RWPE1 (cell line): ENCODE data around the gene CC2D1B.

Experiments
- CTCF ChIA-PET: fragments of 350-600 bp; sonication (Branson Sonifier 250); formaldehyde crosslinking; extraction: SDS; loops from one replicate; lab custom pipeline; 2021; lab: Yijun Ruan, JAX
- POLR2A ChIA-PET: fragments of 400-600 bp; formaldehyde crosslinking; extraction: SDS; loops from one replicate; lab custom pipeline; 2020; ENCODE audit warnings: antibody characterized with exemption; ENCODE audit not compliant: low non-redundant PET; lab: Yijun Ruan, JAX
- DNase-seq: peaks from one replicate; pipeline ENCODE4 v3.0.0; 2012; ENCODE audit warnings: low spot score
- H3K27ac ChIP-seq: fragments of 450-650 bp; 2 replicates; pipeline ENCODE4 v1.5.1; 2017
- TF ChIP-seq, protein P1 (sequence below): fragments of 450-650 bp; conservative IDR thresholded peaks from 2 replicates; pipeline ENCODE4 v1.5.1; 2017; ENCODE audit warnings: low read depth, mild to moderate bottlenecking

CC2D1B gene

DNA sequence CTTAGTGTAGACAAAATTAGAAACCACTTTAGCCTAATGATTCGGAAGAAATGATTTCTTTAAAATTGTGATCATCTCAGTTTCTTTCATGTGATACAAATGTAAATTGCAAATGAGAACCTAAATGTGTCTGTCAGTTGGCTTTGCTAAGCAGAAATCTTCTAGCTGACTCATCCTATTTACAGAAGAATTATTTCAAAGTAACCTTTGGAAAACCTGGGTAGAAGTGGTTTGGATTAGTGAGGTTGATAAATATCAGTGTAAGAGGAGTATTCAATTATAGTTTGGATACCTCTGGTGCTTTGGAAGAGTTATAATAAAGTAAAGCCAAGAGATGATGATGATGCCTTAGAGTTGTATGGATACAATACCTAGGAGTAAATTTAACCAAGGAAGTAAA, 37.4 kb downstream of the CC2D1B start:
- TF ChIP-seq, protein P1, sequence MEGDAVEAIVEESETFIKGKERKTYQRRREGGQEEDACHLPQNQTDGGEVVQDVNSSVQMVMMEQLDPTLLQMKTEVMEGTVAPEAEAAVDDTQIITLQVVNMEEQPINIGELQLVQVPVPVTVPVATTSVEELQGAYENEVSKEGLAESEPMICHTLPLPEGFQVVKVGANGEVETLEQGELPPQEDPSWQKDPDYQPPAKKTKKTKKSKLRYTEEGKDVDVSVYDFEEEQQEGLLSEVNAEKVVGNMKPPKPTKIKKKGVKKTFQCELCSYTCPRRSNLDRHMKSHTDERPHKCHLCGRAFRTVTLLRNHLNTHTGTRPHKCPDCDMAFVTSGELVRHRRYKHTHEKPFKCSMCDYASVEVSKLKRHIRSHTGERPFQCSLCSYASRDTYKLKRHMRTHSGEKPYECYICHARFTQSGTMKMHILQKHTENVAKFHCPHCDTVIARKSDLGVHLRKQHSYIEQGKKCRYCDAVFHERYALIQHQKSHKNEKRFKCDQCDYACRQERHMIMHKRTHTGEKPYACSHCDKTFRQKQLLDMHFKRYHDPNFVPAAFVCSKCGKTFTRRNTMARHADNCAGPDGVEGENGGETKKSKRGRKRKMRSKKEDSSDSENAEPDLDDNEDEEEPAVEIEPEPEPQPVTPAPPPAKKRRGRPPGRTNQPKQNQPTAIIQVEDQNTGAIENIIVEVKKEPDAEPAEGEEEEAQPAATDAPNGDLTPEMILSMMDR: no peak
- no peak for DNase-seq
- ChIA-PET CTCF (interaction anchor here (0.9 kb wide), 1 partner anchor 20 kb away, joined by 3 read pairs; no protein-coding TSS in a partner anchor), POLR2A (no interaction called here)
- no peak overlapping the region for H3K27ac ChIP-seq

DNA sequence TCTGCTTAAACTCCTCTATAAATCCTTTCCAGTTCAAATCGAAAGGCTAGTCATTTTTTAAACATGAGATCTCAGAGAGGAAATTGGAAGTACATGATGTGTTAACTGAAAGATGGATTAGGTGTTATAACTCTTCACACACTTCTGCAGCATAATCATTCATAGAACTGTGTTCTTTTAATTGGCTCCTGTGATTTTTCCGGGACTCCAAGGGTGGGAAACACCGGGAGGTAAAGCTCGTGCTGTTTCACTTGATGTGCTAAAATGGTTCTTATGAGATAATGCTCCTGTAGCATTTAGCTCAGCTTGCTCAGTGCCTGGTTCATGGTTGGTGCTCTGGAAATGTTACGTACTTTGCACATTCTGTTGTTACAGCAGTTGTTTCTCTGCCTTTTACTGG, 40.2 kb downstream of the CC2D1B start:
- ChIA-PET POLR2A (no interaction called here), CTCF (no interaction called here)
- no peak for DNase-seq
- H3K27ac ChIP-seq: no peak overlapping the region
- TF ChIP-seq, protein P1: no peak

GRCh38 chr1:52323731-52324130, 42.3 kb downstream of the CC2D1B start:
- TF ChIP-seq, protein P1: no peak
- ChIA-PET POLR2A (interaction anchor here (0.6 to 0.7 kb wide), 2 partner anchors 10 to 51 kb away, joined by 4 to 6 read pairs; no protein-coding TSS in a partner anchor), CTCF (interaction anchor here (0.7 kb wide), 1 partner anchor 71 kb away, joined by 4 read pairs; no protein-coding TSS in a partner anchor)
- no peak overlapping the region for H3K27ac ChIP-seq
- no peak for DNase-seq

- CTCF ChIA-PET: no interaction called here
- no peak for DNase-seq
- no peak overlapping the region for H3K27ac ChIP-seq
- POLR2A ChIA-PET: no interaction called here
- TF ChIP-seq, protein P1: no peak
Observed at GRCh38 chr1:52321061-52321460, 44.9 kb downstream of the CC2D1B start.

DNA sequence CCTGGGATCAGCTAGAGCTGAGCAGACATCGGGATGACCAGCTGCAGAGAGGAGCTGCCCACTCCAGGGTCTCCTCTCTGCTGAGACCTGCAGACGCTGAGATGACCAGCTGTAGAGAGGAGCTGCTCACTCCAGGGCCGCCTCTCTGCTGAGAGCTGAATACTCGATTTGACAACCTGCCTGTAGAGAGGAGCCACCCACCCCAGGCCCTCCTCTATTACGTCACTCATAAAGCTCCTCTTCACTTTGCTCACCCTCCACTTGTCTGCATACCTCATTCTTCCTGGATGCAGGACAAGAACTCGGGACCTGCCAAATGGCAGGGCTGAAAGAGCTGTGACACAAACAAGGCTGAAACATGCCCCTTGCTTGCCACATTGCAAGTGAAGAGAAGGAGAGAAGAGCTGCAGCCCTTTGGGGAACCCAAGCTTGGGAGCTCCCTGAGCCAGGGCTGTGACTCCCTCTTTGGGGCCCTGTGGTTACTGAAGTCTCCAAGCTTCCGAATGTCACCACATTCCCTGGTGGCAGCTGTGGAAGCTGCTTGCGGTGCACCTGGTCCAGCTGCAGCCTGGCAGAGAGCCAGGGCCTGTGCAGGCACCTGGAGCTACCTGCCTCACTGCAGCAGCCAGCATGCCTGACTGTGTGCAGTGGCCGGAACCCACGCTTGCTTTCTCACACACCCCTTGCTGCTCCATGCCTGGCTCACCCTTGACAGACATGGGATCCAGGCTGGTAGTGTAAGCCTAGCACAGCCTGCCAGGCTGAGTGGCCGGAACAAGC, 59.6 kb downstream of the CC2D1B start:
- H3K27ac ChIP-seq: peak overlapping the region; percentile 2; the same call in 1 of the 2 replicates
- TF ChIP-seq, protein P1: no peak
- POLR2A ChIA-PET: no interaction called here
- CTCF ChIA-PET: interaction anchor here (0.6 to 1.3 kb wide), 3 partner anchors 10 to 214 kb away, joined by 3 to 4 read pairs (median 3); no protein-coding TSS in a partner anchor
- DNase-seq: no peak

DNA sequence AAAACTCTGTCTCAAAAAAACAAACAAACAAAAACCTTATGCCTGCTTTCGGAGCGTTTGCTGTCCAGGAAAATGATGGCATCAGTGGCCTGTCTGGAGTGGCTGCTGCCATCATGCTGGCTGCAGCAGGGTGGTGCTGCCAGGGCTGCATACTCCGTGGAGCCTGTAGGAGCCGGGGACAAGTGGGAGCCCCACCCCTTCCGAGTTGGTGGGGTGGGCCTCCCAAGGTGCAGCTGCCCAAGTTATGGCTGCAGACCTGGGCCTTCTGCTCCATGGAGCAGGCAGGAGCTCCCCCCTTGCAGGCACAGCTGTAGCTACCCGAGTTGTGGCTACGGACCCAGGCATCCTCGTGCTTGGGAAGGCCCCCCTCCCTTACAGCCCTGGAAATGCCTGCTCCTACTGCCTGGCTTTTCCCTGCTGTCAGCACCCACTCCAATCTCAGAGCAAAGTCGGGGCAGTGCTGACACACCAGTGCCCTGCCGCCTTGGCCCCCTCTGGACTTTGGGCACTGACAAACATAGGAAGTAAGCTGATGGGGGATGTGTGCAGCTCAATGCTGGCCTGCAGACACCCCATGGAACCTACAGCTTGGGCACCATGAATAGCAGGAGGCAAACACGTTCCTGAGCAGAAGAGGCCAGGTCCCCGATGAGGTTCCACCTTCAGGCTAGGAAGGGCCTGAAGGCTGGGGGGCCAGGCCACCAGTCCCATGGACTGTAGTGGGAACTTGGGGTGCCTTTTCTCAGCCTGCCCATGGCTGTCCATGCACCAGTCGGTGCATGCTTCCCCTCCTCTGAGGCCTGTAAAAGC, 60.4 kb downstream of the CC2D1B start:
- TF ChIP-seq, protein P1: no peak
- POLR2A ChIA-PET: no interaction called here
- no peak for DNase-seq
- CTCF ChIA-PET: interaction anchor here (0.6 to 1.3 kb wide), 2 partner anchors 9 to 178 kb away, joined by 3 to 4 read pairs; no protein-coding TSS in a partner anchor
- no peak overlapping the region for H3K27ac ChIP-seq
